ENCODE data around the gene PKP1.

The PKP1 gene

GRCh38 chr1:201347498-201348210 is 64.3 kb downstream of the PKP1 start:
- no peak for DNase-seq

- peak in 6 of 58 donors; percentile 9 to 42 (median 16) for DNase-seq
Measured at GRCh38 chr1:201348211-201348566, 64.9 kb downstream of the PKP1 start.

- peak in 22 of 58 donors; percentile 4 to 61 (median 24) for DNase-seq
Measured at GRCh38 chr1:201349092-201349491, 65.8 kb downstream of the PKP1 start.

DNA sequence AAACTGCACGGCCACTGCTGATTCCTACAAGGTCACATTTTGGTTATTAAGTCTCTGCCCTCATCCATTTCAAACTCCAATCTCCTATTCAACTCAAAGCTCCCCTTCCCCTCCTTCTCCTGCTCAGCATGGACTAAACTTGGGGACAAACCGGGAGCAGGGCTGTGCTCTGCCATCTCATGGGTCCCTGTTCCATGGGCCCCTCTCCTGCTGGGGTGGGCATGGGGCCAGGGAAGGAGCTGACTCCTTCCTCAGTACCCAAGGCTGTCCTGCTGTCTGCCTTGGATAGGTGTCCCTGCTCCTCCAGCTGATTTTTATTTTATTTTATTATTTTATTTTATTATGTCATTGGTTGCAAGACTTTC is 67.0 kb downstream of the PKP1 start:
- DNase-seq, result no peak

- no peak for DNase-seq
Measured at GRCh38 chr1:201350884-201351283, 67.6 kb downstream of the PKP1 start.

DNA sequence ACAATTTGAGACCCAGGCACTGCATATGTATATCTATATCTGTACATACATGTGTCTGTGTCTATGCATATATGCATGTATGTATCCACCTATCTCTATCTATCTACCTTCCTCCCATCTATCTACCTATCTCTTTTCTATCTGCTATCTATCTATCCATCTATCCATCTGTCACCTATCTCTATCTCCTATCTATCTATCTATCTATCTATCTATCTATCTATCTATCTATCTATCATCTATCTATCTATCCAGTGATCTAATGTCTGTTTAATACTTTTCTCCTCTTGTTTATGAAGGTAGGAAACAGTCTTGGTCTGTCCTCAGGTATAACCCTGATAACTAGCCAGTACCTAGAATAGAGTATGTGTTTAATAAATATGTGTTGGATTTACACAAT is 68.3 kb downstream of the PKP1 start:
- DNase-seq, result no peak

GRCh38 chr1:201353186-201353940 is 70.1 kb downstream of the PKP1 start:
- DNase-seq, result no peak

GRCh38 chr1:201354151-201354900 is 71.0 kb downstream of the PKP1 start:
- DNase-seq, result no peak

GRCh38 chr1:201354901-201355295 is 71.6 kb downstream of the PKP1 start:
- no peak for DNase-seq

DNA sequence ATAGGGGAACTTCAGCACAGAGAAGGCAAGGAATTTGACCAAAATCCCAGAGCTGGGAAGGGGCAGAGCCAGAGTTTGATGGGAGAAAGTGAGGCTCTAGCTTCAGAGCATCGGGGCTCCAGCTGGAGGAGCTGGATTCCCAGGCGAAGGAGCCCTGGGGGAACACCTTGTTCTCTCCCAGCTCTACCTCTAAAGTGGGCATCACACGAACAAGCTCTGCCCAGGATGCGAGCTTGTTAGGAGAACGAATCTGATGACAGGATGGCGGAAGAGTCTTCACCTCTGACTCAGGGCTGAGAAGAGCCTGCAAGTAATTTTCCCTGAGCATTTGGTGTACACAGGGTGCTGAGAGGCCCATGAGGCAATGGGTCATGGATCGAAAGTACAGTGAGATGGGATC is 72.2 kb downstream of the PKP1 start:
- no peak for DNase-seq

DNA sequence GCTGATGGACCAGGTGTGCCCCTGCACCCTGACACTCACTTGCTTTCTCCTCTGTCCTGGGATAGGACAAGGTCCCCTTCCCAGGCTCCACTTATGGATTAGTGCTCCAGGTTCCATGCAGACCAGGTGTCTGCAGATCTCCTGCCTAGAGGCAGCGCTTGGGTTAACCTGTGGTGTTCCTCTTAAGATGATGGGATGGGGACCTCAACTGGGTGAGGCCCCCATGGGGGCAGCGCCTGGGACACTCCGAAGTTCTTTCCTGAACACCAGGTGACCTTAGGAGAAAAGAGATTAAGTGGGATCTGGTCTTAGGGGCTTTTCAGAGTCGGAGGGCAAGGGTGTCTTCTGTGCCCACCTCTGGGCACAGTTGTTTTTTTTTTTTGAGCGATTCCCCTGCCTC is 72.9 kb downstream of the PKP1 start:
- no peak for DNase-seq

GRCh38 chr1:201356701-201357100 is 73.4 kb downstream of the PKP1 start:
- no peak for DNase-seq

DNA sequence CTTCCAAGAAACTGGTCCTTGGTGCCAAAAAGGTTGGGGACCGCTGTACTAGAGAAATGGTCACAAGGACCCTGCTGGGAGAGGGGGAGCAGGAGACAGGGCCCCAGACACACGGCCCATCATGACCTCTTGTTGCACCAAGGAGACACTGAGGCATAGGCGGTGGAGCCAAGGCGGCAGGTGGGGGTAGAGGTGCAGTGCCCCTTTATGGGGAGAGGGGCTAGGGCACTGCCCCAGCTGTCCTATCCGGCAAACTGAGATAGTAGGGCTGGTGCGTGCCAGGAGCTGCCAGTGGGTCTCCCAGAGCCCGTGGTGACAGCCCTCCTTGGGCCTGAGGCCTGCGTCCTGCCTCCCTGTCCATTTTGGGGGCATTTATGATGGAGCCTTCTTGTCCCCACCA is 73.9 kb downstream of the PKP1 start:
- DNase-seq, result no peak

- no peak for DNase-seq
Measured at GRCh38 chr1:201357636-201358348, 74.5 kb downstream of the PKP1 start.

GRCh38 chr1:201358596-201358995 is 75.3 kb downstream of the PKP1 start:
- no peak for DNase-seq

GRCh38 chr1:201359031-201359872 is 75.9 kb downstream of the PKP1 start:
- DNase-seq, result no peak

DNA sequence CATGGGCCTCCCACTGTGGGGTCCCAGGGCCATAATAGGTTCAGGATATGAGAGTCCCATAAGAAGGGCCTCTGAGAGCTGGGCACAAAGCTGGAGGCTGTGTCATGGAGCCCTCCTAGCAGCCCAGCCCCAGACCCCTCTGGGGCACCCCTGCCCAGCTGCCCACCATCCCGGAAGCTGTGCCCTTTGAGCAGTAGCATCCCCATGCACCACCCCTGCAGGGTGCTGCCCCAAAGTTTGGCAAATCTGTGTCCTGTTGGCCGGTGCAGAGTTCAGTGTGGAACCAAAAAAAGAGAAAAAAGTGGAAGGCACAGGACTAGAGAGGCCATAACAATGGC is 76.5 kb downstream of the PKP1 start:
- no peak for DNase-seq

DNA sequence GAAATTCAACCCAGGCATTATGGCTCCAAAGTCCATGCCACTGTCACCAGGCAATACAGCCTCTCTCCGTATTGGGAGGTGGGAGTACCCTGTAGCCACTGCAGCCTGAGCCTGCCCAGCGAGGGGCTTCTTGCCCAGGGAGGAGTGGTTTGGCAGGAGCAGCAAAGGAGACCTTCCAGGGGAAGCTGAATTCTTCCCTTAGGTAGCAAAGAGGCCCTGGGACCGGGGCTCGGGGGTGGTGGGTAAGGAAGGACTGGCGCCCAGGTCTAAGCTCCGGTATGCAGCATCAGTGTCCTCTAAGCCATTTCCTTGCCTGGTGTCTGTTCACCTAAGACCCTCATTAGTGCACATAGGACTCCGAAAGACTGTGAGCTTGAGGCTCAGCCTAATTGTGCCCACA is 77.2 kb downstream of the PKP1 start:
- DNase-seq, result no peak

- DNase-seq, result no peak
Measured at GRCh38 chr1:201360901-201361651, 77.8 kb downstream of the PKP1 start.

All from anterior cingulate cortex (tissue), 58 donors.